Smooth muscle cell of the umbilical artery (primary cell): ENCODE data around the gene KRTAP5-8. TPM values are rescaled to one million over a fixed set of nuclear protein-coding genes. Genes with fewer than 3 reads are reported as not detected.

Experiments
- total RNA-seq: library from RNA; depleted of rRNA; stranded (reverse); fragments of >200 nt; gene quantifications from 2 replicates; pipeline ENCODE4 v1.2.3, GENCODE V29; 2014

Gene KRTAP5-8, protein sequence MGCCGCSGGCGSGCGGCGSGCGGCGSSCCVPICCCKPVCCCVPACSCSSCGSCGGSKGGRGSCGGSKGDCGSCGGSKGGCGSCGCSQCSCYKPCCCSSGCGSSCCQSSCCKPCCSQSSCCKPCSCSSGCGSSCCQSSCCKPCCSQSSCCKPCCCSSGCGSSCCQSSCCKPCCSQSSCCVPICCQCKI
- not detected in 2 replicates for total RNA-seq

DNA sequence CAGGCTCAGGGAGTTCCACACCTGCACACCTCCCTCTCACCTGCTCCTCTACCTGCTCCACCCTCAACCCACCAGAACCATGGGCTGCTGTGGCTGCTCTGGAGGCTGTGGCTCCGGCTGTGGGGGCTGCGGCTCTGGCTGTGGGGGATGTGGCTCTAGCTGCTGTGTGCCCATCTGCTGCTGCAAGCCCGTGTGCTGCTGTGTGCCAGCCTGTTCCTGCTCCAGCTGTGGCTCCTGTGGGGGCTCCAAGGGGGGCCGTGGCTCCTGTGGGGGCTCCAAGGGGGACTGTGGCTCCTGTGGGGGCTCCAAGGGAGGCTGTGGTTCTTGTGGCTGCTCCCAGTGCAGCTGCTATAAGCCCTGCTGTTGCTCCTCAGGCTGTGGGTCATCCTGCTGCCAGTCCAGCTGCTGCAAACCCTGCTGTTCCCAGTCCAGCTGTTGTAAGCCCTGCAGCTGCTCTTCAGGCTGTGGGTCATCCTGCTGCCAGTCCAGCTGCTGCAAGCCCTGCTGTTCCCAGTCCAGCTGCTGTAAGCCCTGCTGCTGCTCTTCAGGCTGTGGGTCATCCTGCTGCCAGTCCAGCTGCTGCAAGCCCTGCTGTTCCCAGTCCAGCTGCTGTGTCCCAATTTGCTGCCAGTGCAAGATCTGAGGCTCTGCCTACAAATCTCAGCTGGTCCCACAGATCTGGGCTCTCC, at the start of gene KRTAP5-8:
Gene KRTAP5-8 (plus strand): TSS at position 49 of the 689 bp plus-strand sequence. CDS start 31 bp downstream, at position 80.

DNA sequence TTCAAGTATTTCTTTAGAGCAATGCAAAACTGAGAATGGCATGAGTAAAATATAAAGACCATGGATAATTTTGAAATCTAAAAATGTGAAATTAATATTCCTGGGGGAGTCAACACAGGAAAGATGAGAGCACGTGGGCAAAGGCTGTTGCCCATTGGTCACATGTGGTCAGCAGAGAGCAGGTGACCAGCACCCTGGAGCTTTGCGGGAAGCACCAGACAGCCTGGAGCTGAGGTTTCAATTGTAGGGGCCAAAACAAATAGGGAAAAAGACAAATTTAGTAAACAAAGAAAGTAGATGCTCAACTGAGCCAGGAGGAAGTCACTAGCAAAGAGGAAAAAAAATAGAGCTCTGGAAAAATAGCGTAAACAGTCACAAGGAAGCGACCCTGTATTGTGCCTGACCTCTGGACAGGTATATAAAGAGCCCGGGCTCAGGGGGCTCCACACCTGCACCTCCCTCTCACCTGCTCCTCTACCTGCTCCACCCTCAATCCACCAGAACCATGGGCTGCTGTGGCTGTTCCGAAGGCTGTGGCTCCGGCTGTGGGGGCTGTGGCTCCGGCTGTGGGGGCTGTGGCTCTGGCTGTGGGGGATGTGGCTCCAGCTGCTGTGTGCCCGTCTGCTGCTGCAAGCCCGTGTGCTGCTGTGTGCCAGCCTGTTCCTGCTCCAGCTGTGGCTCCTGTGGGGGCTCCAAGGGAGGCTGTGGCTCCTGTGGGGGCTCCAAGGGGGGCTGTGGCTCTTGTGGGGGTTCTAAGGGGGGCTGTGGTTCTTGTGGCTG, 10.8 kb upstream of the KRTAP5-8 start, which contains the start of gene KRTAP5-7:
Gene KRTAP5-7 (plus strand): TSS at position 472 of the 780 bp plus-strand sequence. CDS start 34 bp downstream, at position 506.

DNA sequence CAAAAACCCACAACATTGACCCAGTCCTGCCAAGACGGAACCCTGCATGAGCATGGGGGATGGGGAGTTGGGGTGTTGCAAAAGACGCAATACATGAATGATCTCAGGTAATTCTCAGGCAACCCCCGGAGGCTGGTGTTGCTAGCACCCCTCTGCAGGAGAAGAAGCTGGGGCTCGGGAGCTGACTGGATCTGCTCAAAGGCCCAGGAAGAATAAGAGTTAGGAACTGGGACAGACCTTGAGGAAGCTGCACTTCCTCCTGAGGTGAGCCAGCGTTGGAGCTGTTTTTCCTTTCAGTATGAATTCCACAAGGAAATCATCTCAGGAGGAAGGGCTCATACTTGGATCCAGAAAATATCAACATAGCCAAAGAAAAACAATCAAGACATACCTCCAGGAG, 10.3 kb downstream of the KRTAP5-8 start, which contains the start of gene KRTAP5-9:
Gene KRTAP5-9 (plus strand): TSS at position 301 of the 400 bp plus-strand sequence. CDS start 238 bp downstream, outside the sequence.

DNA sequence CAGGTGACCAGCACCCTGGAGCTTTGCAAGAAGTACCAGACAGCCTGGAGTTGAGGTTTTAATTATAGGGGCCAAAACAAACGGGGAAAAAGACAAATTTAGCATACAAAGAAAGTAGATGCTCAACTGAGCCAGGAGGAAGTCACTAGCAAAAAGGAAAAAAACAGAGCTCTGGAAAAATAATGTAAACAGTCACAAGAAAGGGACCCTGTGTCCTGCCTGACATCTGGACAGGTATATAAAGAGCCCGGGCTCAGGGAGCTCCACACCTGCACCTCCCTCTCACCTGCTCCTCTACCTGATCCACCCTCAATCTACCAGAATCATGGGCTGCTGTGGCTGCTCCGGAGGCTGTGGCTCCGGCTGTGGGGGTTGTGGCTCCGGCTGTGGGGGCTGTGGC, 27.4 kb downstream of the KRTAP5-8 start, which contains the start of gene KRTAP5-10:
Gene KRTAP5-10 (plus strand): TSS at position 301 of the 400 bp plus-strand sequence. CDS start 25 bp downstream, at position 326.

DNA sequence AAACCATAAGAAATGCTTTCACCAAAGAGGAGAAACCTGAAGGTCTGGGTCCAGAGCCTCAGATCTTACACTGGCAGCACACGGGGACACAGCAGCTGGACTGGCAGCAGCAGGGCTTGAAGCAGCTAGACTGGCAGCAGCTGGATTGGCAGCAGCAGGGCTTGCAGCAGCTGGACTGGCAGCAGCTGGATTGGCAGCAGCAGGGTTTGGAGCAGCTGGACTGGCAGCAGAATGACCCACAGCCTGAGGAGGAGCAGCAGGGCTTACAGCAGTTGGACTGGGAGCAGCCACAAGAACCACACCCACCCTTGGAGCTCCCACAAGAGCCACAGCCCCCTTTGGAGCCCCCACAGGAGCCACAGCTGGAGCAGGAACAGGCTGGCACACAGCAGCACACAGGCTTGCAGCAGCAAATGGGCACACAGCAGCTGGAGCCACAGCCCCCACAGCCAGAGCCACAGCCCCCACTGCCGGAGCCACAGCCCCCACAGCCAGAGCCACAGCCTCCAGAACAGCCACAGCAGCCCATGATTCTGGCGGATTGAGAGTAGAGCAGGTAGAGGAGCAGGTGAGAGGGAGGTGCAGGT, 44.6 kb downstream of the KRTAP5-8 start, which contains the start of gene KRTAP5-11:
Gene KRTAP5-11 (minus strand): TSS at position 567 of the 587 bp plus-strand sequence. CDS start 38 bp downstream, at position 529.

Other genes with a start within 250 kb of the KRTAP5-8 start
- gene DHCR7, start 89.6 kb upstream of the KRTAP5-8 start, total RNA-seq = 93.2 and 118 TPM in 2 replicates
- 100 and 121 TPM in 2 replicates for gene NADSYN1, start 84.8 kb upstream of the KRTAP5-8 start, total RNA-seq
- gene KRTAP5-7, start 10.8 kb upstream of the KRTAP5-8 start, total RNA-seq = 0.14 TPM in 1 of 2 replicates, not detected in the other
- not detected in 2 replicates for gene KRTAP5-9, start 10.4 kb downstream of the KRTAP5-8 start, total RNA-seq
- gene KRTAP5-10, start 27.5 kb downstream of the KRTAP5-8 start, total RNA-seq = not detected in 2 replicates
- not detected in 2 replicates for gene KRTAP5-11, start 44.9 kb downstream of the KRTAP5-8 start, total RNA-seq